Memory B cell (primary cell): Measurements from ENCODE around the gene ANKRD18B.
"Not testable (repeated sequence)": the region's sequence is repeated elsewhere in the genome, so short reads cannot be mapped to it uniquely, and the experiment has no call there.

Experiments used
- ATAC-seq: fragments of 150-1000 bp; cut with Tn5 transposase; 2 replicates; pipeline ENCODE4 v1.10.0; 2021; ENCODE audit warnings: low read depth, mild to moderate bottlenecking, moderate library complexity
- DNase-seq, 2 donors: peaks; one replicate each; pipeline ENCODE4 v3.0.0; 2022; ENCODE audit warnings: low spot score in 2 of 2
- H3K27ac Mint-ChIP-seq: one replicate; pipeline ENCODE4 v1.8.0; 2022; ENCODE audit warnings: mild to moderate bottlenecking, moderate library complexity, mixed read lengths
- H3K27me3 Mint-ChIP-seq: one replicate; pipeline ENCODE4 v1.8.0; 2022; ENCODE audit warnings: mixed read lengths
- H3K36me3 Mint-ChIP-seq: one replicate; pipeline ENCODE4 v1.8.0; 2022; ENCODE audit warnings: mild to moderate bottlenecking, mixed read lengths
- H3K4me1 Mint-ChIP-seq: one replicate; pipeline ENCODE4 v1.8.0; 2022; ENCODE audit warnings: mixed read lengths
- H3K4me3 Mint-ChIP-seq: one replicate; pipeline ENCODE4 v1.8.0; 2022; ENCODE audit warnings: mild to moderate bottlenecking, moderate library complexity, mixed read lengths
- H3K9me3 Mint-ChIP-seq: one replicate; pipeline ENCODE4 v1.8.0; 2022; ENCODE audit warnings: mixed read lengths

Gene ANKRD18B

DNA sequence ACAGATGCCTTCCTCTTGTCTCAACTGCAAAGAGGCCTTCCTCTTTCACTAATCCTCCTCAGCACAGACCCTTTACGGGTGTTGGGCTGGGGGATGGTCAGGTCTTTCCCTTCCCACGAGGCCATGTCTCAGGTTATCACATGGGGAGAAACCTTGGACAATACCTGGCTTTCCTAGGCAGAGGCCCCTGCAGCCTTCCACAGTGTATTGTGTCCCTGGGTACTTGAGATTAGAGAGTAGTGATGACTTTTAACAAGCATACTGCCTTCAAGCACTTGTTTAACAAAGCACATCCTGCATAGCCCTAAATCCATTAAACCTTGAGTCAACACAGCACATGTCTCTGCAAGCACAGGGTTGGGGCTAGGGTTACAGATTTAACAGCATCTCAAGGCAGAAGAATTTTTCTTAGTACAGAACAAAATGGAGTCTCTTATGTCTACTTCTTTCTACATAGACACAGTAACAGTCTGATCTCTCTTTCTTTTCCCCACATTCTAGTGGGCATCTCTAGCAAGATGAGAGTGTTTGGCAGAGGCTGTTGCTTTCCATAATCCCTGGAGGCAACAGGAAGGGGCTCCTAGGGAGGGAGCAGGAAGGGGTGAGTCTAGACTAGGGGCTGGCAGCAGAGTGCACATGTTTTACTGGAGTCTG is 8.6 kb upstream of the ANKRD18B start:
- not testable (repeated sequence) for H3K9me3 Mint-ChIP-seq, H3K36me3 Mint-ChIP-seq, H3K27me3 Mint-ChIP-seq, DNase-seq, H3K27ac Mint-ChIP-seq, H3K4me1 Mint-ChIP-seq, ATAC-seq, H3K4me3 Mint-ChIP-seq

DNA sequence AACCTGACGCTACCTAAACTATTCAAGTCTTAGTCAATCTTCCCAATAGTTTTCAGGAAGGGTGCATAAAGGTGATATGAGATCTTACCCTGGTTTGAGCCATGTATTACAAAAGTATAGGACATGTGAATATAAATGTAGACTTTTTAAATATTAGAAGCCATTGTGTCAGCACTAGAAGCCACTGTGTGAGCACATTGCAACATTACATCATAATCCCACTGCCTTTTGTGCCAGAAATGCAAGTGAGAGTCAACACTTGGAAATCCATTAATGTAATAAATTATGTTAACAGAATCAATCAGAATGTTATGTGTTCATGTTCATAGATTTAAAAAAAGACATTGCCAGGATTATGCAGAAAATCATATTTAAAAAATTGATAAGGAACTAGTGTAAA is 7.7 kb upstream of the ANKRD18B start:
- ATAC-seq, H3K4me3 Mint-ChIP-seq, H3K27me3 Mint-ChIP-seq, H3K36me3 Mint-ChIP-seq, H3K4me1 Mint-ChIP-seq, DNase-seq, H3K27ac Mint-ChIP-seq, H3K9me3 Mint-ChIP-seq: not testable (repeated sequence)

DNA sequence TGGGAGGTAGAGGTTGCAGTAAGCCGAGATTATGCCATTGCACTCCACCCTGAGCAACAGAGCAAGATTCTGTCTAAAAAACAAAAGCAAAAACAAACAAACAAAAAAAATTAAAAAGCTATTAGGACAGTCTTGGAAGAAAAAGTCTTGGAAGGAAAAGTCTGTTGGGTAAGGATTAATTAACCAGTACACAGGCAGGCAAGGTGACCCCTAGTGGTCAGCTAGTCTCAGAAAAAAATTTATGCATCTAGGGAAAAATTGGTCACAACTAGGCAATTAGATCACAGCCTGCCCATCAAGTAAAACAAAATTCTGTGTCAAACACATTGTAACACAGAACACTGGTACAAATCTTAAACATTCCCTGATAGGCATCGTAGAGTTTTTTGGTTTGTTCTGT is 6.7 kb upstream of the ANKRD18B start:
- DNase-seq (no peak), ATAC-seq (no peak)
- Mint-ChIP-seq H3K27me3 (peaks cover 2% of the 10 kb centered on the region), H3K4me1 (no peaks in the 10 kb centered on the region), H3K27ac (no peak overlapping the region), H3K36me3 (no peaks in the 10 kb centered on the region), H3K9me3 (no peaks in the 10 kb centered on the region), H3K4me3 (no peak overlapping the region)

DNA sequence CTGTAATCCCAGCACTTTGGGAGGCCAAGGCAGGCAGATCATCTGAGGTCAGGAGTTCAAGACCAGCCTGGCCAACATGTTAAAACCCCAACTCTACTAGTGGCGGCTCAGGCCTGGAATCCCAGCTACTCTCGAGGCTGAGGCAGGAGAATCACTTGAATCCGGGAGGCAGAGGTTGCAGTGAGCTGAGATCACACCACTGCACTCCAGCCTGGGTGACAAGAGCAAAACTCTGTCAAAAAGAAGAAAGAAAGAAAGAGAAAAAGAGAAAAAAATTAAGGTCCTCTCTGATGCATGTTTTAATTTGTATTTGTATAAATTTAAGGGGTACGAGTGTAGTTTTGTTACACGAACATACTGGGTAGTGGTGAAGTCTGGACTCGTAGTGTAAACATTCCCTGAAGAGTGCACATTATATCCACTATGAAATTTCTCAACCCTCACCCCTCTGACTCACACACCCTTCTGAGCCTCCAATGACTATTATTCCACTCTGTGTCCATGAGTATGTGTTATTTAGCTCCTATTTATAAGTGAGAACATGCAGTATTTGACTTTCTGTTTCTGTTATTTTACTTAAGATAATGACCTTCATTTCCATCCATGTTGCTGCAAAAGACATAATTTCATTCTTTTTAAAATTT is 6.0 kb upstream of the ANKRD18B start:
- H3K27me3 Mint-ChIP-seq, H3K27ac Mint-ChIP-seq, DNase-seq, H3K36me3 Mint-ChIP-seq, H3K4me3 Mint-ChIP-seq, H3K4me1 Mint-ChIP-seq, ATAC-seq, H3K9me3 Mint-ChIP-seq: not testable (repeated sequence)

DNA sequence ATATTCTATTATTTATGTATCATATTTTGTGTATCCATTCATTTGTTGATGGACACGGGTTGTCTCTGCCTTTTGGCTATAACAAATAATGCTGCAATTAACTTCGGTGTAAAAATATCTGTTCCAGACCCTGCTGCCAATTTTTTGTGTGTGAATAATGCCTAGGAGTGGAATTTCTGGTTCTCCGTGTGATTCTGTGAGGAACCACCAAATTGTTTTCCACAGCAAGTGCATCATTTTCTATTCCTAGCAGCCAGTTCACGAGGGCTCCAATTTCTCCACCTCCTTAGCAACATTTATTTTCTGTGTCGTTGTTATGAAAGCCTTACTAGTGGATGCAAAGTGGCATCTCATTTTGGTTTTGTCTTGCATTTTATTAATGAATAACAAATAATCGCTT is 2.2 kb upstream of the ANKRD18B start:
- not testable (repeated sequence) for H3K4me1 Mint-ChIP-seq, H3K27ac Mint-ChIP-seq, ATAC-seq, DNase-seq, H3K9me3 Mint-ChIP-seq, H3K4me3 Mint-ChIP-seq, H3K36me3 Mint-ChIP-seq
- peaks cover 10% of the 10 kb centered on the region for H3K27me3 Mint-ChIP-seq

DNA sequence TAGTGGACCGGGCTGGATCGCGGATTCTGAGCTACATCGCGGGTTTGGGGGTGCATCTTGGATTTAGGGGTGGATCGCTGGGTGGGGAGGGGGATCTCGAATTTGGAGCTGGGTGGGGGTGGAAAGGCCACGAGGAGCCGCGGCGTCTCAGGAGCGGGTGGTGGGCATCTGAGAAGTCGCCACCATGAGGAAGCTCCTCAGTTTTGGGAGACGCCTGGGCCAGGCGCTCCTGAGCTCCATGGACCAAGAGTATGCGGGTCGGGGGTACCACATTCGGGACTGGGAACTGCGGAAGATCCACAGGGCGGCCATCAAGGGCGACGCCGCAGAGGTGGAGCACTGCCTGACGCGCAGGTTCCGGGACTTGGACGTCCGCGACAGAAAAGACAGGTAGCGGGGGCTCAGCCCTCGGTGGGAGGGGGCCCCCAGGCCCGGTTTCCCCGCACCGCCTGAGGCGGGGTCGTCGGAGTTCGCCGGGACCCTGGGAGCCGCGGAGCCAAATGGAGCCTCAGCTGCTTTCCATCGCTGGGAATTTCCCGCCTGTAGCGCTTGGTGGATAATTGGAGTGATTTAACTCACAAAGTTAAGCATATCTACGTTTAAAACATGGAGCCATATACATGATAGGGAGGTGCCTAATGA is 376 bp downstream of the ANKRD18B start:
- Mint-ChIP-seq H3K4me3 (peak overlapping the region; percentile 71), H3K4me1 (peaks cover 4% of the 10 kb centered on the region), H3K27ac (no peak overlapping the region), H3K27me3 (peaks cover 13% of the 10 kb centered on the region), H3K9me3 (no peaks in the 10 kb centered on the region), H3K36me3 (no peaks in the 10 kb centered on the region)
- ATAC-seq = no peak
- no peak for DNase-seq

DNA sequence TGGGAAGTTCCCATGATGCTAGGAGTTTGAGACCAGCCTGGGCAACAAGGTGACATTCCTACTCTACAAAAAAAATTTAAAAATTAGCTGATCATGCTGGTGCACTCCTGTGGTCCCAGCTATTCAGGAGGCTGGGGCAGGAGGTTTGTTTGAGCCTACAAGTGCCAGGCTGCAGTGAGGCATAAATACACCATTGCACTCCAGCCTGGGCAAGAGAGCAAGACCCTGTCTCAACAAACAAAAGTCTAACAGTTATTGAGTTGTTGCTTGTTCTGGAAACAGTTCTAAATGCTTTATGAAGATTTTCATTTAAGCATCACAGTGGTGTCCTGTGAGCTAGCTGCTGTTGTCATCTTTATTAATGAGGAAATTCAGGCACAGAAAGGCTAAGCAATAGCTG is 4.0 kb downstream of the ANKRD18B start:
- peaks cover 11% of the 10 kb centered on the region for H3K27me3 Mint-ChIP-seq
- not testable (repeated sequence) for H3K4me3 Mint-ChIP-seq, H3K27ac Mint-ChIP-seq, ATAC-seq, H3K9me3 Mint-ChIP-seq, H3K4me1 Mint-ChIP-seq, H3K36me3 Mint-ChIP-seq, DNase-seq

DNA sequence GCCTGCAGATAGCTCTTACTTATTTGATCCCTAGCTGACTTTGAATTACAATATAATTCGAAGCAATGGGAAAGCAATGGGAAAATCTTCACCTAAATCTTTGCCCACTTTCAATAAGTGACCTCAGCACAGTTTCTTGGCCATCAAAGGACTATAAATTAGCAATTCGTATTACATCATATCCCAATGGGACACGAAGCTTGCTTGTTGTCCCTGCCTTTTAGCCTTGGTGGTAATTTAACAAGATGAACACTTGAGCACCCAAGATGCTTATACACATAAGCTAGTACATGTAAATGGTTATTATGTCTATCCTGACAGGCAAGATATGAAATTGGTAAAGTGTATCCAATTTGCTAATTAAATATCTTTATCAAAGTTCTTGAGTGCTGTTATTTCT is 9.9 kb downstream of the ANKRD18B start:
- not testable (repeated sequence) for H3K4me1 Mint-ChIP-seq, ATAC-seq, H3K4me3 Mint-ChIP-seq, H3K27me3 Mint-ChIP-seq, H3K36me3 Mint-ChIP-seq, H3K27ac Mint-ChIP-seq, H3K9me3 Mint-ChIP-seq, DNase-seq

DNA sequence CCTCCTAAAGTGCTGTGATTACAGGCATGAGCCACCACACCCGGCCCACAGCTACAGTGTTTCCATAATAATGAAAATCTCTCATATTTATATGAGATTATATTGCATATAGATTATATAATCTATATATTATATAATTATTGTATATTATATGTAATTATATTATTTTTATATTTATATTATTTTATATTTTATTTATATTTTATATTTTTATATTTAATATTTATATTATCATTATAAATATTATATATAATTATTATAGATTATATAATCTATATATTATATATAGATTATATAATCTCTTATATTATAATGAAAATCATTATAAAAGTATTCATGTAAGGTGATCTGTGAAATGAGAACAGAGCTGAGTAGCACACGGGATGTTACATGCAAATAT is 11.5 kb downstream of the ANKRD18B start:
- no peaks in the 10 kb centered on the region for H3K36me3 Mint-ChIP-seq
- no peaks in the 10 kb centered on the region for H3K9me3 Mint-ChIP-seq
- H3K27ac Mint-ChIP-seq = no peak overlapping the region
- ATAC-seq (no peak), DNase-seq (no peak)
- peaks cover 3% of the 10 kb centered on the region for H3K27me3 Mint-ChIP-seq
- no peak overlapping the region for H3K4me3 Mint-ChIP-seq
- H3K4me1 Mint-ChIP-seq = no peaks in the 10 kb centered on the region

DNA sequence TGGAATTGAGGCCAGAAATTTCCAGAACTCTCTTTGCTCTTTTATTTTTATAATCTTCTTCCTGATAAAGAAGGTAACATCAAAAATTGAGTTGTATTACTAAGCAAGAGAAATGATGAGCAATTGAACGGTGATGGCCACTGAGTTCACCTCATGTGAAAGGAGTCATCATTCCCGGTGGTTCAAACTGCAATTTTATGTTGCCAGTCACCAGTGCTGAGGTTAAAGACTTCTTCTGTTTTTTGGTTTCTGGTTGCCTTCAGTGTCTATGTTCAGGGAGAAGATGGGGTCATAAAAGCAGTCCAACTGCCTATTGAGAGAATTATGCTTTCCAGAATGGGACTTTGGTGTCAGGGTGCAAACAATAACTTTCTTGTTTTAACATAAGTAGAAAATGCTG is 19.4 kb downstream of the ANKRD18B start:
- ATAC-seq, H3K27ac Mint-ChIP-seq, H3K36me3 Mint-ChIP-seq, H3K9me3 Mint-ChIP-seq, H3K27me3 Mint-ChIP-seq, H3K4me3 Mint-ChIP-seq, H3K4me1 Mint-ChIP-seq, DNase-seq: not testable (repeated sequence)

DNA sequence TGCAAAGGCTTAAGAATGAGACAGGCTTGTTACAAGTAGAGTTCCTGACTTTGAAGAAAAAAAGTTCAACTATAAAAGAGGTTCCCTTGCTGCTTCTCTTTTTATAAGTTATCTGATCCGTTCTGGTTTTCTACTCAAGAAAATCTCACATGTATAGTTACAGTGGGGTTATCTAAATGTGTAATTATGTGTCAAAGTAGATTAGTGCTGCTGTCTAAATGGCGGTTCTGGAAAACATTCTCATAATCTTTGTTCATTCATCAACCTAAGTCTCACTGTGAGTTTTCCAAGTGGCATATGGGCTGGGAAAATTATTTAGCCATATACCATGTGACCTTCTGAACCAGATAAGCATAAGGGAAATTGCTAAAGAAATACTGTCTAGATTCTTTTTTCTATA is 21.7 kb downstream of the ANKRD18B start:
- H3K4me1 Mint-ChIP-seq, H3K27me3 Mint-ChIP-seq, ATAC-seq, H3K4me3 Mint-ChIP-seq, DNase-seq, H3K36me3 Mint-ChIP-seq, H3K27ac Mint-ChIP-seq, H3K9me3 Mint-ChIP-seq: not testable (repeated sequence)

DNA sequence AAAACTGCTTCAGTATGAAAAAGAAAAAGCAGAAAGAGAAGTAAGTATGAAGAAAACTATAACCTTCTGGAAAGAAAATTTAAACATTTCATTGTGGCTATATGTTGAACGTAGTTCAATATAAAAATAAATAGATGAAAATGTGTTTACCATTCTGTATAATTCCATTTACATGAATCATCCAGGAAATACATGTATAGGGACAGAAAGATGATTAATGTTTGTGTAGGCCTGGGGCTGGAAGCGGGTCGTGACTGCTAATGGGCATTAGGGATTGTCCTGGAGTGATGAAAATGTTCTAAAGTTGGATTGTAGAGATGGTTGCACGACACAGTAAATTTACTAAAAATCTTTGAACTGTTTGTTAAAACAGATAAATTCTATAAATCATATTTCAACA is 24.8 kb downstream of the ANKRD18B start:
- H3K27ac Mint-ChIP-seq, H3K4me3 Mint-ChIP-seq, H3K4me1 Mint-ChIP-seq, H3K27me3 Mint-ChIP-seq, H3K36me3 Mint-ChIP-seq, DNase-seq, H3K9me3 Mint-ChIP-seq, ATAC-seq: not testable (repeated sequence)

DNA sequence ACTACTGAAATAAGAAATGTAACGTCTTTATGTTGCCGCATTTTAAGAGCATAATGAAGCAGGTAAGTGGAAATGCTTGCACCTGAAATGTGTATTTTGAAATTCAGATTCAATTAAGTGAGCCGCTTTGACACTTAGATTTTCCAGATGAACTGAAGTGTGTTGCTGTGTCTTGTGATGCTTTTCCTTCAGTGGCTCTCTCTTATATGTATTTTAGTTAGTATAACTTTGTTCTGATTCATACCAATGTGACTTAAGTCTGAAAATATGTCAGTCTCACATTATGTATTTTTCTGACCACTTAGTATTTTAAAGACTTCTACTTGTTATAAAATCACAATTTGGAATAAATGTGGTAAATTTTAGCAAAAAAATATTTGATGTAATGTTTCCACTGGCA is 25.4 kb downstream of the ANKRD18B start:
- H3K4me1 Mint-ChIP-seq, DNase-seq, H3K4me3 Mint-ChIP-seq, H3K36me3 Mint-ChIP-seq, H3K27me3 Mint-ChIP-seq, H3K9me3 Mint-ChIP-seq, H3K27ac Mint-ChIP-seq, ATAC-seq: not testable (repeated sequence)

DNA sequence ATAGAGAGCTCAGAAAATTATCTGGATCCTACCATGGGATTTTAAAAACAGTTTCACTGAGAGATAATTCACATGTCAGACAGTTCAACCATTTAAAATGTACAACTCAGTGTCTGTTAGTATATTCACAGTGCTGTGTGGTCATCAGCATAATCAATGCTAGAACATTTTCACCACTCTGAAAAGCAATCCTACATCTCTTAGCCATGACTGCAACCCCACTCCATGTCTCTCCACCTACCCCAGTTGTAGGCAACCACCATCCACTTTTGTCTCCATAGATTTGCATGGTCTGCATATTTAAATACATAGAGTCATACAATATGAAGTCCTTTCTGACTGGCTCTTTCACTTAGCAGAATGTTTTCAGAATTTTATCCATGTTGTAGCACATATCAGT is 27.1 kb downstream of the ANKRD18B start:
- DNase-seq, H3K9me3 Mint-ChIP-seq, H3K27me3 Mint-ChIP-seq, H3K4me3 Mint-ChIP-seq, H3K27ac Mint-ChIP-seq, H3K4me1 Mint-ChIP-seq, ATAC-seq, H3K36me3 Mint-ChIP-seq: not testable (repeated sequence)

DNA sequence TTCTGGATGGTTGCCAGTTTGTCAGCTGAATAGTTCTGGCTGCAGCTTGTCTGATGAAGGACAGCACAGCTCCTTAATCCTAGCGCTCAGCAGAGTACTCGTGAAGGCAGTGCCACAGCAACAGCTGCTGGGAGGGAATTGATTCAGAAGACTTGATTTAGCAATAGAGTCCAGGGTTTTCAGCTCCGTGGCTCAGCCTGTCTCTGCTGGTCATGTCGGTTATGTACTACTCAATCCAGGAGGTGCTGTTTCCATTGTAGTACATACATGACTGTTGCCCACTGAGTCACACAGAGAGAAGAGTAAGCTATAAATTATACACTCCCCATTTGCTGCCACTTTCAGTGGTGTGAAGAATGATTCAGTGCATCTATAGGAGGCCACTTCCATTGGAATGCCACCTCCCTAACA is 28.3 kb downstream of the ANKRD18B start:
- not testable (repeated sequence) for ATAC-seq, H3K36me3 Mint-ChIP-seq, DNase-seq, H3K4me1 Mint-ChIP-seq, H3K27ac Mint-ChIP-seq, H3K27me3 Mint-ChIP-seq, H3K4me3 Mint-ChIP-seq, H3K9me3 Mint-ChIP-seq
